Spleen (tissue), 7 donors: ENCODE measurements around the gene DENND10.

ENCODE experiments used
- CTCF ChIP-seq, 11 experiments: fragments of 200-600 bp in 7 of 11; fragments of 450-650 bp in 4 of 11; sonication (generic) in 4 of 11; IDR thresholded peaks in 8 of 11; conservative IDR thresholded peaks in 3 of 11; 1 replicate in 7 of 11; 2 replicates in 4 of 11; pipeline versions ENCODE4 v1.4.0 to v1.8.0; 2016 to 2021; ENCODE audit warnings: antibody characterized with exemption in 11 of 11, inconsistent platforms in 4 of 11, mild to moderate bottlenecking in 1 of 11
- POLR2A ChIP-seq, 3 donors: fragments of 450-650 bp; IDR thresholded peaks; one replicate each; pipeline ENCODE4 v1.5.1; 2017; ENCODE audit warnings: antibody characterized with exemption in 3 of 3, mild to moderate bottlenecking in 1 of 3
- POLR2AphosphoS5 ChIP-seq, 3 donors: sonication (generic); formaldehyde crosslinking; IDR thresholded peaks; one replicate each; pipeline ENCODE4 v1.5.1; 2017; ENCODE audit warnings: antibody characterized with exemption in 3 of 3
- donor health status: DM: no; HTN: no; CAD: no; lungs with moderate emphysema.
- donor health status: DM: no; HTN: no; CAD: no.
- donor health status: DM: no; HTN: no; CAD: no.

- TF ChIP-seq POLR2A (IDR thresholded peaks at IDR 0.05) = no peak
- TF ChIP-seq CTCF (IDR thresholded peaks at IDR 0.05 in 8 of 11, conservative IDR thresholded peaks at IDR 0.05 in 3 of 11) = no peak
- TF ChIP-seq POLR2AphosphoS5 (IDR thresholded peaks at IDR 0.05) = peak in 2 of 3 donors; percentile 18 to 38
These were observed 30.0 kb downstream of the DENND10 start for GRCh38 chr10:119133949-119134348.
